Upper lobe of left lung (tissue), 4 donors: ENCODE measurements around the gene ATAD2B.

Experiments used
- EP300 ChIP-seq, 4 donors: sonication (generic); formaldehyde crosslinking; IDR thresholded peaks; one replicate each; pipeline ENCODE4 v1.5.1; 2017; ENCODE audit warnings: antibody characterized with exemption in 4 of 4, control low read depth in 2 of 4
- POLR2A ChIP-seq, 4 donors: fragments of 450-650 bp; IDR thresholded peaks; one replicate each; pipeline ENCODE4 v1.5.1; 2016 to 2017; ENCODE audit warnings: antibody characterized with exemption in 4 of 4, mild to moderate bottlenecking in 2 of 4
- POLR2AphosphoS5 ChIP-seq, 2 donors: sonication (generic); formaldehyde crosslinking; IDR thresholded peaks; one replicate each; pipeline ENCODE4 v1.5.1; 2017; ENCODE audit warnings: antibody characterized with exemption in 2 of 2
- TF ChIP-seq, protein P1 (sequence below), 6 experiments: fragments of 450-650 bp in 4 of 6; fragments of 200-600 bp in 2 of 6; sonication (generic) in 2 of 6; IDR thresholded peaks; one replicate each; pipeline ENCODE4 v1.5.1; 2016 to 2019; ENCODE audit warnings: antibody characterized with exemption in 6 of 6

DNA sequence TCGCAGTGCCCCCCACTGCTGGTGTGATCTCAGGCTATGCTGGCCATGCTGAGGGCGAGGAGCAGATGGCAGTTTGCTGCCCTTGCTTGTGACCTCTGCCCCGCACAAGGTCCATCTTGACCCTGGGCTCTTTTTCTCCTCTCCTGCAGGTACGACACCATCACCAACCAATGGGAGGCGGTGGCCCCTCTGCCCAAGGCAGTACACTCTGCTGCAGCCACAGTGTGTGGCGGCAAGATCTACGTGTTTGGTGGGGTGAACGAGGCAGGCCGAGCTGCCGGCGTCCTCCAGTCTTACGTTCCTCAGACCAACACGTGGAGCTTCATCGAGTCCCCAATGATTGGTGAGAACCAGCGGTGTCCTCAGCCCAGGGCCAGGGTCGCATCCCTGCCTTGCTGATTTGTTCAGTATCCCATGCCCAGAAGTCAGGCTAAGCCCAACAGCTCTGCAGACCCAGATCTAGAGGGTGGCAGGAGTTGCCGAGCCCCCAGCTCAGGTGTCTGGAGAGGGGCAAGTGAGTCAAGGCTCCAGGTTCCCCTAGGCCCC lies 223.8 kb downstream of the ATAD2B start:
- TF ChIP-seq, protein P1, sequence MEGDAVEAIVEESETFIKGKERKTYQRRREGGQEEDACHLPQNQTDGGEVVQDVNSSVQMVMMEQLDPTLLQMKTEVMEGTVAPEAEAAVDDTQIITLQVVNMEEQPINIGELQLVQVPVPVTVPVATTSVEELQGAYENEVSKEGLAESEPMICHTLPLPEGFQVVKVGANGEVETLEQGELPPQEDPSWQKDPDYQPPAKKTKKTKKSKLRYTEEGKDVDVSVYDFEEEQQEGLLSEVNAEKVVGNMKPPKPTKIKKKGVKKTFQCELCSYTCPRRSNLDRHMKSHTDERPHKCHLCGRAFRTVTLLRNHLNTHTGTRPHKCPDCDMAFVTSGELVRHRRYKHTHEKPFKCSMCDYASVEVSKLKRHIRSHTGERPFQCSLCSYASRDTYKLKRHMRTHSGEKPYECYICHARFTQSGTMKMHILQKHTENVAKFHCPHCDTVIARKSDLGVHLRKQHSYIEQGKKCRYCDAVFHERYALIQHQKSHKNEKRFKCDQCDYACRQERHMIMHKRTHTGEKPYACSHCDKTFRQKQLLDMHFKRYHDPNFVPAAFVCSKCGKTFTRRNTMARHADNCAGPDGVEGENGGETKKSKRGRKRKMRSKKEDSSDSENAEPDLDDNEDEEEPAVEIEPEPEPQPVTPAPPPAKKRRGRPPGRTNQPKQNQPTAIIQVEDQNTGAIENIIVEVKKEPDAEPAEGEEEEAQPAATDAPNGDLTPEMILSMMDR (IDR thresholded peaks at IDR 0.05), result no peak
- TF ChIP-seq POLR2A (IDR thresholded peaks at IDR 0.05) (no peak), EP300 (IDR thresholded peaks at IDR 0.05) (no peak), POLR2AphosphoS5 (IDR thresholded peaks at IDR 0.05) (no peak)
